OCI-LY3 (cell line): Measurements from ENCODE around the gene NEUROG1.

Source experiments
- CTCF ChIP-seq: fragments of 200-600, 300-600 bp; sonication (generic); IDR thresholded peaks from 2 replicates; pipeline ENCODE4 v1.5.1; 2014; ENCODE audit warnings: antibody characterized with exemption, low read length, low read depth
- EZH2phosphoT487 ChIP-seq: fragments of 200-600 bp; shearing (Covaris generic); IDR thresholded peaks from 2 replicates; pipeline ENCODE4 v1.6.1; 2018; ENCODE audit warnings: antibody characterized with exemption, mixed run types, low read depth

GRCh38 chr5:135545099-135545498, 9.3 kb upstream of the NEUROG1 start:
- TF ChIP-seq CTCF (no peak), EZH2phosphoT487 (no peak)
